Gastroesophageal sphincter (tissue), 4 donors: ENCODE results near the gene CEP97. TPM values are rescaled to one million over a fixed set of nuclear protein-coding genes. Genes with fewer than 3 reads are reported as not detected.

ENCODE experiments used
- ATAC-seq: fragments of 150-250 bp; one replicate; pipeline ENCODE4 v1.9.1; 2016; ENCODE audit warnings: mild to moderate bottlenecking, moderate library complexity
- H3K27ac ChIP-seq, 4 donors: fragments of 200-600 bp; sonication (generic) in 3 of 4; 1 replicate in 3 of 4; 2 replicates in 1 of 4; pipeline ENCODE4 v1.5.1; 2016 to 2019
- H3K27me3 ChIP-seq: fragments of 200-600 bp; sonication (generic); one replicate; pipeline ENCODE4 v1.5.1; 2019
- H3K36me3 ChIP-seq, 2 donors: fragments of 200-600 bp; sonication (generic); one replicate each; pipeline ENCODE4 v1.5.1; 2019; ENCODE audit warnings: control low read depth in 1 of 2
- H3K4me1 ChIP-seq, 3 donors: fragments of 200-600 bp; sonication (generic); 1 replicate in 2 of 3; 2 replicates in 1 of 3; pipeline ENCODE4 v1.5.1; 2016 to 2019; ENCODE audit warnings: control low read depth in 2 of 3
- H3K4me3 ChIP-seq, 2 donors: fragments of 200-600 bp; sonication (generic); one replicate each; pipeline ENCODE4 v1.5.1; 2019; ENCODE audit warnings: mild to moderate bottlenecking in 1 of 2, moderate library complexity in 1 of 2
- H3K9me3 ChIP-seq, 3 donors: fragments of 200-600 bp; sonication (generic); one replicate each; pipeline ENCODE4 v1.5.1; 2017 to 2019; ENCODE audit warnings: control low read depth in 2 of 3
- EP300 ChIP-seq: sonication (generic); formaldehyde crosslinking; IDR thresholded peaks from one replicate; pipeline ENCODE4 v1.6.1; 2017; ENCODE audit warnings: antibody characterized with exemption, mild to moderate bottlenecking
- POLR2A ChIP-seq, 2 donors: fragments of 450-650 bp; IDR thresholded peaks; one replicate each; pipeline ENCODE4 v1.6.1; 2017; ENCODE audit warnings: antibody characterized with exemption in 2 of 2, mild to moderate bottlenecking in 2 of 2, moderate library complexity in 1 of 2
- POLR2AphosphoS5 ChIP-seq: sonication (generic); formaldehyde crosslinking; IDR thresholded peaks from one replicate; pipeline ENCODE4 v1.6.1; 2017; ENCODE audit warnings: antibody characterized with exemption
- WGBS, 2 donors: methylation state at CpG; one replicate each; pipeline ENCODE4 v1.1.5; 2018; ENCODE audit warnings: low coverage in 1 of 2; 5-methylcytosine and 5-hydroxymethylcytosine counted together
- total RNA-seq, 4 donors: library from RNA; depleted of rRNA; stranded (reverse); fragments of >200 nt; gene quantifications; one replicate each; pipeline ENCODE4 v1.1.0, GENCODE V29; 2016
- TF ChIP-seq, protein P1 (sequence below), 4 experiments: fragments of 200-600 bp in 2 of 4; fragments of 450-650 bp in 2 of 4; sonication (generic) in 1 of 4; IDR thresholded peaks; one replicate each; pipeline ENCODE4 v1.5.1; 2017 to 2019; ENCODE audit warnings: antibody characterized with exemption in 4 of 4, mild to moderate bottlenecking in 2 of 4, moderate library complexity in 2 of 4

CEP97 gene
- total RNA-seq, 4 donors from 2014 or later: 7.8 to 11.4 (median 8.8) TPM

DNA sequence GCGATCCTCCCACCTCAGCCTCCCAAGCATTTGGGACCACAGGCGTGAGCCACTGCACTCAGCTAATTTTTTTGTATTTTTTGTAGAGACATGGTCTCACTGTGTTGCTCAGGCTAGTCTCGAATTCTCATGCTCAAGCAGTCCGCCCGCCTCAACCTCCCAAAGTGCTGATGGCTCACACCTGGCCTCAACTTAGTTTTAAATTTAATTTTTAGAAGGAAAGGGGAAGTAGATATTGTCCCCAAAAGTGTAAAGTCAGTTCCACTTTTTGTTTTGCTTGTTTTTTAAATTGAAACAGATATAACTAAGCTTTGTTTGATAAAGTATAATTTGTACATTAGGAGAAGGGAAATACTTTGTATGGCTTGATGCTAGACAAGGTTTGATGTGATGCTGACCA, 93.6 kb downstream of the CEP97 start:
- Histone ChIP-seq H3K4me3 (no peak overlapping the region), H3K36me3 (peaks cover 0 to 40% of the 10 kb centered on the region in 2 donors), H3K9me3 (no peaks in the 10 kb centered on the region), H3K4me1 (peaks cover 0 to 33% (median 10%) of the 10 kb centered on the region in 3 donors), H3K27ac (peak overlapping the region in 2 of 4 donors; percentile 20 to 26), H3K27me3 (no peaks in the 10 kb centered on the region)
- TF ChIP-seq, protein P1, sequence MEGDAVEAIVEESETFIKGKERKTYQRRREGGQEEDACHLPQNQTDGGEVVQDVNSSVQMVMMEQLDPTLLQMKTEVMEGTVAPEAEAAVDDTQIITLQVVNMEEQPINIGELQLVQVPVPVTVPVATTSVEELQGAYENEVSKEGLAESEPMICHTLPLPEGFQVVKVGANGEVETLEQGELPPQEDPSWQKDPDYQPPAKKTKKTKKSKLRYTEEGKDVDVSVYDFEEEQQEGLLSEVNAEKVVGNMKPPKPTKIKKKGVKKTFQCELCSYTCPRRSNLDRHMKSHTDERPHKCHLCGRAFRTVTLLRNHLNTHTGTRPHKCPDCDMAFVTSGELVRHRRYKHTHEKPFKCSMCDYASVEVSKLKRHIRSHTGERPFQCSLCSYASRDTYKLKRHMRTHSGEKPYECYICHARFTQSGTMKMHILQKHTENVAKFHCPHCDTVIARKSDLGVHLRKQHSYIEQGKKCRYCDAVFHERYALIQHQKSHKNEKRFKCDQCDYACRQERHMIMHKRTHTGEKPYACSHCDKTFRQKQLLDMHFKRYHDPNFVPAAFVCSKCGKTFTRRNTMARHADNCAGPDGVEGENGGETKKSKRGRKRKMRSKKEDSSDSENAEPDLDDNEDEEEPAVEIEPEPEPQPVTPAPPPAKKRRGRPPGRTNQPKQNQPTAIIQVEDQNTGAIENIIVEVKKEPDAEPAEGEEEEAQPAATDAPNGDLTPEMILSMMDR (IDR thresholded peaks at IDR 0.05): no peak
- TF ChIP-seq POLR2AphosphoS5 (no peak), POLR2A (IDR thresholded peaks at IDR 0.05) (no peak), EP300 (no peak)
- ATAC-seq: no peak
- WGBS, 2 donors: 93 to 95% methylated on average over 5 of the region's 5 CpGs

DNA sequence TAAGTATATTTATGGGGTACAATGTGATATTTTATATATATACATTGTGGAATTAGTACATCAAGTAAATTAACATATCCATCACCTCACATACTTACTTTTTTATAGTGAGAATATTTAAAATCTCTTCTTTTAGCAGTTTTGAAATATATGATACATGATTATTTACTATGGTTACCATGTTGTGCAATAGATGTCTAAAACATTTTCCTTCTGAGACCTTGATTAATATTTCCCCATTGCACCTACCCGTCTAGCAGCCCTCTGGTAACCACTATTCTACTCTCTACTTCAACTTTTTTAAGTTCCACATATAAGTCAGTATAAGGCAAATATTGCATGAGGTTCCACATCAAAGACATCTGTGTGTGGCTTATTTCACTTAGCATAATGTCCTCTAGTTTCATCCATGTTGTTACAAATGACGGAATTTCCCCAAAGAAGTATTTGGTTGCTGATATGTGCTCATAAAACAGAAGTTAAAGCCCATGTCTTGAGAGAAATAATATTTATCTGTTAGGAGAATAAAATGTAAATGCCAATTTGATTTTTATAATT, 95.3 kb downstream of the CEP97 start:
- TF ChIP-seq, protein P1 (IDR thresholded peaks at IDR 0.05): no peak
- no peak for TF ChIP-seq EP300
- TF ChIP-seq POLR2AphosphoS5: no peak
- no peak for TF ChIP-seq POLR2A (IDR thresholded peaks at IDR 0.05)
- H3K27me3 ChIP-seq: no peaks in the 10 kb centered on the region
- H3K4me1 ChIP-seq: peaks cover 0 to 15% (median 3%) of the 10 kb centered on the region in 3 donors
- peaks cover 0 to 40% of the 10 kb centered on the region in 2 donors for H3K36me3 ChIP-seq
- 87 to 95% methylated on average over 2 of the region's 2 CpGs for WGBS, 2 donors
- no peaks in the 10 kb centered on the region for H3K9me3 ChIP-seq
- no peak for ATAC-seq
- no peak overlapping the region for H3K27ac ChIP-seq
- no peak overlapping the region for H3K4me3 ChIP-seq

Other genes starting within 250 kb of the CEP97 start
- gene SENP7, start 211.4 kb upstream of the CEP97 start, total RNA-seq: 10 to 100 TPM; 14.8 to 41.4 (median 23.0) TPM
- 10 to 100 TPM; 12.2 to 22.7 (median 16.8) TPM for gene TRMT10C, start 162.7 kb upstream of the CEP97 start, total RNA-seq
- gene PCNP, start 150.4 kb upstream of the CEP97 start, total RNA-seq: 100 to 1,000 TPM; 107 to 159 (median 130) TPM
- gene ZBTB11, start 47.5 kb upstream of the CEP97 start, total RNA-seq: 10 to 100 TPM; 17.1 to 32.7 (median 23.6) TPM
- 1,000 to 10,000 TPM in 3 of 4 donors, 100 to 1,000 TPM in 1; 852 to 2,330 (median 1,498) TPM for gene RPL24, start 37.9 kb upstream of the CEP97 start, total RNA-seq
- gene NXPE3, start 54.6 kb downstream of the CEP97 start, total RNA-seq: 10 to 100 TPM; 12.5 to 32.8 (median 18.9) TPM
- 10 to 100 TPM; 27.3 to 87.0 (median 51.9) TPM for gene NFKBIZ, start 124.9 kb downstream of the CEP97 start, total RNA-seq